Esophagus muscularis mucosa (tissue), 4 donors: ENCODE data around the gene COG1. TPM values are rescaled to one million over a fixed set of nuclear protein-coding genes. Genes with fewer than 3 reads are reported as not detected.
A peak's percentile ranks its signal among the peaks of the same experiment; 100 is the strongest.

ENCODE experiments used
- DNase-seq: peaks from one replicate; pipeline ENCODE4 v3.0.0-alpha.2; 2017; ENCODE audit errors: extremely low spot score
- H3K27ac ChIP-seq, 4 donors: fragments of 200-600 bp; sonication (generic); replicated peaks in 1 of 4; 1 replicate in 3 of 4; 2 replicates in 1 of 4; pipeline ENCODE4 v1.5.1; 2016 to 2019; ENCODE audit warnings: mild to moderate bottlenecking in 1 of 4
- H3K27me3 ChIP-seq, 4 donors: fragments of 200-600 bp; sonication (generic); one replicate each; pipeline versions ENCODE4 v1.5.1 to v1.6.0; 2016 to 2019
- H3K36me3 ChIP-seq, 4 donors: fragments of 200-600 bp; sonication (generic); one replicate each; pipeline ENCODE4 v1.5.1; 2016 to 2019
- H3K4me1 ChIP-seq, 4 donors: fragments of 200-600 bp; sonication (generic); one replicate each; pipeline ENCODE4 v1.5.1; 2016 to 2019
- H3K4me3 ChIP-seq, 4 donors: fragments of 200-600 bp; sonication (generic); 1 replicate in 2 of 4; 2 replicates in 2 of 4; pipeline ENCODE4 v1.5.1; 2016 to 2019; ENCODE audit warnings: mild to moderate bottlenecking in 4 of 4, moderate library complexity in 1 of 4
- H3K9me3 ChIP-seq, 4 donors: fragments of 200-600 bp; sonication (generic); 1 replicate in 3 of 4; 2 replicates in 1 of 4; pipeline ENCODE4 v1.5.1; 2016 to 2019
- EP300 ChIP-seq: sonication (generic); formaldehyde crosslinking; IDR thresholded peaks from one replicate; pipeline ENCODE4 v1.6.1; 2017; ENCODE audit warnings: antibody characterized with exemption
- POLR2A ChIP-seq: fragments of 450-650 bp; IDR thresholded peaks from one replicate; pipeline ENCODE4 v1.6.1; 2017; ENCODE audit warnings: antibody characterized with exemption, moderate library complexity, mild to moderate bottlenecking, low read depth
- POLR2AphosphoS5 ChIP-seq, 2 donors: sonication (generic); formaldehyde crosslinking; IDR thresholded peaks; one replicate each; pipeline ENCODE4 v1.6.1; 2017; ENCODE audit warnings: antibody characterized with exemption in 2 of 2
- WGBS: methylation state at CpG from one replicate; pipeline ENCODE4 v1.1.5; 2018; 5-methylcytosine and 5-hydroxymethylcytosine counted together
- intact Hi-C: fragments of 100-400 bp; cut with DNase I; formaldehyde crosslinking; loops from one replicate; pipeline ENCODE4 v1.15.1; 2023
- total RNA-seq, 4 donors: library from RNA; depleted of rRNA; stranded (reverse); fragments of >200 nt; gene quantifications; one replicate each; pipeline versions ENCODE4 v1.1.0 to v1.2.1, GENCODE V29; 2016
- TF ChIP-seq, protein P1 (sequence below), 3 experiments: fragments of 200-600 bp in 2 of 3; fragments of 450-650 bp in 1 of 3; sonication (generic) in 2 of 3; IDR thresholded peaks; one replicate each; pipeline ENCODE4 v1.5.1; 2017 to 2019; ENCODE audit warnings: antibody characterized with exemption in 3 of 3, mild to moderate bottlenecking in 2 of 3, moderate library complexity in 1 of 3

COG1 gene
- total RNA-seq, 4 donors from 2014 or later, result 19.1 to 36.5 (median 27.3) TPM

DNA sequence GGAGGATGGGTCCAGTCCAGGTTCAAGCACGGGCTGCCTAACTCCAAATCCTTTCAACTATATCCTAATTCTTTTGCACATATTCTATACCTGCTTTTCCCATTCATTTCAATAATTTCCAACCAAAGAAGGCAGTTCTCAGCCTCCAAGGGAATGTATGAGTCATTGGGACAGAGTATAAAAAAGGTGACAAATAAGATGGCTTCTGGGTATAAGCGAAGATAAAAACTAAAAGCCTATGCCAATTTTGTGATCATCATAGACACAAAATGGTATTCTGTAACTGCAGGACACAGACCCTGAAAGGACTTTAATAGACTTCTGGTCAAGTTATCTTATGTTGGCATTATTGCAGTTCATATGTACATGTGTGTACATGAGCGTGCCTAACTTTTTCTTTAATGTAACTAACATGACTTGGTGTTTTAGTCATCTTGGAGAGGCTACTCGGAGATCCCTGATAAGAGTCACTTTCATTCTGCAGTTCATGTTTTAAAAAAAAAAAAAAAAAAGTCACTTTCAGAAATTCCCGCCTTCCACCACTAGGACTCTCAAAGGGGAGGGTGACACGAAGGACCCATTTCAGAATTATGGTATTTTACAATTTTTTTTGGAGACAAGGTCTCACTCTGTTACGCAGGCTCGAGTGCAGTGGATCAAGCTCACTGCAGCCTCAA is 17.3 kb downstream of the COG1 start:
- TF ChIP-seq EP300, result no peak
- TF ChIP-seq, protein P1, sequence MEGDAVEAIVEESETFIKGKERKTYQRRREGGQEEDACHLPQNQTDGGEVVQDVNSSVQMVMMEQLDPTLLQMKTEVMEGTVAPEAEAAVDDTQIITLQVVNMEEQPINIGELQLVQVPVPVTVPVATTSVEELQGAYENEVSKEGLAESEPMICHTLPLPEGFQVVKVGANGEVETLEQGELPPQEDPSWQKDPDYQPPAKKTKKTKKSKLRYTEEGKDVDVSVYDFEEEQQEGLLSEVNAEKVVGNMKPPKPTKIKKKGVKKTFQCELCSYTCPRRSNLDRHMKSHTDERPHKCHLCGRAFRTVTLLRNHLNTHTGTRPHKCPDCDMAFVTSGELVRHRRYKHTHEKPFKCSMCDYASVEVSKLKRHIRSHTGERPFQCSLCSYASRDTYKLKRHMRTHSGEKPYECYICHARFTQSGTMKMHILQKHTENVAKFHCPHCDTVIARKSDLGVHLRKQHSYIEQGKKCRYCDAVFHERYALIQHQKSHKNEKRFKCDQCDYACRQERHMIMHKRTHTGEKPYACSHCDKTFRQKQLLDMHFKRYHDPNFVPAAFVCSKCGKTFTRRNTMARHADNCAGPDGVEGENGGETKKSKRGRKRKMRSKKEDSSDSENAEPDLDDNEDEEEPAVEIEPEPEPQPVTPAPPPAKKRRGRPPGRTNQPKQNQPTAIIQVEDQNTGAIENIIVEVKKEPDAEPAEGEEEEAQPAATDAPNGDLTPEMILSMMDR (IDR thresholded peaks at IDR 0.05), result peak in 1 of 3 experiments; percentile 29
- peaks cover 41 to 62% (median 49%) of the 10 kb centered on the region in 4 donors for H3K36me3 ChIP-seq
- no peak overlapping the region for H3K4me3 ChIP-seq
- intact Hi-C loops, result no loop called here
- no peaks in the 10 kb centered on the region for H3K27me3 ChIP-seq
- H3K4me1 ChIP-seq, result peaks cover 0 to 6% (median 2%) of the 10 kb centered on the region in 4 donors
- 78% methylated on average over 8 of the region's 8 CpGs for WGBS
- H3K9me3 ChIP-seq, result no peaks in the 10 kb centered on the region
- no peak overlapping the region for H3K27ac ChIP-seq
- DNase-seq, result no peak

DNA sequence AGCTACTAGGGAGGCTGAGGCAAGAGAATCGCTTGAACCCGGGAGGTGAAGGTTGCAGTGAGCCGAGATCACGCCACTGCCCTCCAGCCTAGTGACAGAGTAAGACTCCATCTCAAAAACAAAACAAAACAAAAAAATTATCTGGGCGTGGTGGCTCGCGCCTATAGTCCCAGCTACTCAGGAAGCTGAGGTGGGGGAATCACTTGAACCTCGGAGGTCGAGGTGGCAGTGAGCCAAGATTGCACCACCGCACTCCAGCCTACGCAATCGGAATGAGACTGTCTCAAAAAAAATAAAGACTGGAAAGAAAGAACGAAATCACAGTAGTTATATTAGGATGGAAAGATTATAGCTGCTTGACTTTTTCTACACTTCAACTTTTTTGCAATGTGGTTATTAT is 18.9 kb downstream of the COG1 start:
- DNase-seq, result no peak
- H3K4me3 ChIP-seq, result no peak overlapping the region
- no peaks in the 10 kb centered on the region for H3K9me3 ChIP-seq
- H3K27ac ChIP-seq, result no peak overlapping the region
- no peaks in the 10 kb centered on the region for H3K27me3 ChIP-seq
- intact Hi-C loops, result no loop called here
- peaks cover 30 to 59% (median 43%) of the 10 kb centered on the region in 4 donors for H3K36me3 ChIP-seq
- 75% methylated on average over 13 of the region's 13 CpGs for WGBS
- TF ChIP-seq, protein P1 (IDR thresholded peaks at IDR 0.05), result no peak
- TF ChIP-seq POLR2A, result no peak
- no peak for TF ChIP-seq EP300
- TF ChIP-seq POLR2AphosphoS5 (IDR thresholded peaks at IDR 0.05), result no peak
- peaks cover 0 to 6% (median 2%) of the 10 kb centered on the region in 4 donors for H3K4me1 ChIP-seq

DNA sequence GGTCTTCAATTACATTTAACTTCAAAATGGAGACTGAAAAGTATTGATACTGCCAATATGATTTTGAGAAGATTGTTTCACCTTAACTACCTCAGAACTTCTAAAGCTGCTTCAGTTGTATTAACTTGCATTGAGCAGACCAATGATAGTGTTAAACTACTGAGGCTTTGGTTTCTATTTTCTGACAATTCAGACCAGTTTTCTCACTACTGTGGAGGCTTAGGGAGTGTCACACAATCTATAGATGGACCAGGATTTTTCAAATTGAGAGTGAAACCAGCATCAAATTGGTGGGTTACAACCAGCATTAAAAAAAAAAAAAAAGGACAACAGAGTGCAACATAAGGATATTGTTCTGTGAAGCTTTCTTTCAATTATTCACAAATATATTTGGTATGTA is 21.2 kb downstream of the COG1 start:
- TF ChIP-seq EP300 (no peak), POLR2A (no peak), POLR2AphosphoS5 (IDR thresholded peaks at IDR 0.05) (no peak)
- TF ChIP-seq, protein P1 (IDR thresholded peaks at IDR 0.05), result no peak
- intact Hi-C loops, result no loop called here
- Histone ChIP-seq H3K27ac (no peak overlapping the region), H3K27me3 (no peaks in the 10 kb centered on the region), H3K4me1 (no peaks in the 10 kb centered on the region), H3K4me3 (no peak overlapping the region), H3K36me3 (peaks cover 7 to 50% (median 32%) of the 10 kb centered on the region in 4 donors), H3K9me3 (no peaks in the 10 kb centered on the region)
- no peak for DNase-seq

DNA sequence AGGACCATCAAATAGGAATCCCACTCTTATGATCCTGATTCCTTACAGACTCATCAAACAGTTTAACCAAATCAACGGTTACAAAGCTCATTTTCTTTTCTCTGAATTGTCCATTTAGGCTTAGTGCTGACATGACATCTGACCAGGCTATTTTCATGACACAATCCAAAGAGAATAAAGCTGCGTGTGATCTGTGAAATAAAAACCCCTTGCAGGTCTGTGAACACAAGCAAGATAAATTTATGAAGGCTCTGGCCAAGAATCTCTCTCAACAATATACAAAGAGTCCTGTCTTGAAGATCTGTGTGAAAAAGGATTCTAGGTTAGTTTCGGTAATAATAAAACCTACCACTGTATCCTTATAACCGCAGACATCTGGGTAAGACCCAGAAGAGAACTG is 22.0 kb downstream of the COG1 start:
- Histone ChIP-seq H3K4me3 (no peak overlapping the region), H3K27me3 (no peaks in the 10 kb centered on the region), H3K36me3 (peaks cover 0 to 46% (median 24%) of the 10 kb centered on the region in 4 donors), H3K27ac (no peak overlapping the region), H3K4me1 (no peaks in the 10 kb centered on the region), H3K9me3 (no peaks in the 10 kb centered on the region)
- no peak for DNase-seq
- 73% methylated on average over 4 of the region's 4 CpGs for WGBS
- intact Hi-C loops, result no loop called here
- no peak for TF ChIP-seq POLR2AphosphoS5 (IDR thresholded peaks at IDR 0.05)
- no peak for TF ChIP-seq POLR2A
- TF ChIP-seq, protein P1 (IDR thresholded peaks at IDR 0.05), result no peak
- no peak for TF ChIP-seq EP300

DNA sequence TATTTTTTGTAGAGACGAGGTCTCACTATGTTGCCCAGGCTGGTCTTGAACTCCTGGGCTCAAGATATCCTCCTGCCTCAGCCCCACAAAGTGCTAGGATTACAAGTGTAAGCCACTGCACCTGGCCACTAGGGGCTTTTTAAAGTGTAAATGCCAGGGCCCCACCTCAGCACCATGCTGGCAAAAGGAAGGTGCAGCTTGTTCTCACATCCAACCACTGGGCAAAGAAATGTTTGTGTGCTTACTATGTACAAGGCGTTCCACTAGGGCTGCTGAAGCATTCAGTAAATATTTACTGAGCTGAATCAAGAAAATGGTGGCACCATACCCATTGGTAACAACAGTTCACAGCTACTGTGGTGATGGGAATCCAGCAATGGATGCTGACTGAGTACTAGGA is 22.6 kb downstream of the COG1 start:
- H3K4me1 ChIP-seq, result no peaks in the 10 kb centered on the region
- H3K4me3 ChIP-seq, result no peak overlapping the region
- TF ChIP-seq, protein P1 (IDR thresholded peaks at IDR 0.05), result no peak
- no peak for TF ChIP-seq POLR2A
- TF ChIP-seq EP300, result no peak
- no peak for TF ChIP-seq POLR2AphosphoS5 (IDR thresholded peaks at IDR 0.05)
- no peak for DNase-seq
- H3K9me3 ChIP-seq, result no peaks in the 10 kb centered on the region
- H3K27me3 ChIP-seq, result no peaks in the 10 kb centered on the region
- WGBS, result 92% methylated on average over 2 of the region's 2 CpGs
- no peak overlapping the region for H3K27ac ChIP-seq
- peaks cover 0 to 43% (median 23%) of the 10 kb centered on the region in 4 donors for H3K36me3 ChIP-seq
- intact Hi-C loops, result no loop called here
